ENCODE data around the gene ZNF275.

GRCh38 chrX:153333821-153334653, at the start of gene ZNF275:
- TF ChIP-seq CTCF (IDR thresholded peaks at IDR 0.05; ENCODE audit: low read depth, low read length, poor library complexity, severe bottlenecking) (no peak), EZH2phosphoT487 (IDR thresholded peaks at IDR 0.05; ENCODE audit: borderline replicate concordance, low read length) (no peak)
